HG03108 (cell line): ENCODE measurements around the gene SHISA7.
A peak's percentile ranks its signal among the peaks of the same experiment; 100 is the strongest.

Experiments
- ATAC-seq: cut with Tn5 transposase; IDR thresholded peaks from one replicate; pipeline ENCODE4 v1.9.1; 2021; ENCODE audit warnings: moderate library complexity; ENCODE audit not compliant: unreplicated experiment

SHISA7 gene

DNA sequence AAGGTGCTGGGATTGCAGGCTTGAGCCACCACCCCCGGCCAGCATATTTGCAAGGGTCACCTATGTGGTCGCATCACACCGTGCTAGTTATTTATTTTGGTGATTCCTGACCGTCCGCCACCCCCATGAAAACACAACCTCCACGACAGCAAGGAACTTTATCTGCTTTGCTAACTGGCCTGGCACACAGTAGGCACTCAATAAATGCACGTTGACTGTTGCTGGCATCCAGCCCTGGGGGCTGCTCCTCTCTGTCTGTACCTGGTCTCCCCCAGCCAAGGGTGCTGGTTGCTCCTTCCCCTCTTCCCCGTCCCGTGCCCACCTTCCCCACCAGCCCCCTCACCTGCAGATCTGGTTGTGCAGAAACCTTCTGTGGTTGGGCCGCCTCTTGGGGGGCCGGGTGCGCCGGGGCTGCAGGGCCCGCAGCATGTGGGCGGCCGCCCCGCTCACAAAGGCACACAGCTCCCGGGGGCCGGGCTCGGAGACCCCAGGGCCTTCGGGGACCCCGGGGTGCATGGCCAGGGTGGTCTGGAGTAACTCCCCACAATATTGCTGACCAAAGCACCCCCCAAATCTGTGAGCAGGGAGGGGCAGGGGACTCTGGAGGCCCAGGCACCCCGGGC, 21.1 kb upstream of the SHISA7 start:
- ATAC-seq, result no peak

DNA sequence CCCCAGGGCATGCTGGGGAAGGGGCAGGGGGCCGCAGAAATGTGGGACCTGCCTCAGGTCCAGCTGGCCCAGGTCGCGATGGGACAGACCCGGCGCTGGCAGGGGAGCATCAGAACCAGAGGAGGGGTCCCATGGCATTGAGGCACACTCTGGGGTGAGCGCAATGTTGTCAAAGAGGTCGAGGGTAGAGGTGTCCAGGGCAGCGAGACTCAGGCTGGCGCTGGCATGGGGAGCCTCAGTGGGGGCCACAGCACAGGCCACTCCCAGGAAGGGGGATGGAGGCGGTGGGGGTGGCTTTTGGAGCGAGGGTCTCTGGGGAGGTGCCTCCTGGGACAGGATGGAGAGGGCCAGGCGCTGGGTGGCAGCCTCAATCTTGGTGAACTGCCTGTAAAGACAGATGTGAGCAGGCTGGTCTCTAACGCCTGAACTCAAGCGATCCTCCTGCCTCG, 20.5 kb upstream of the SHISA7 start:
- ATAC-seq, result no peak

DNA sequence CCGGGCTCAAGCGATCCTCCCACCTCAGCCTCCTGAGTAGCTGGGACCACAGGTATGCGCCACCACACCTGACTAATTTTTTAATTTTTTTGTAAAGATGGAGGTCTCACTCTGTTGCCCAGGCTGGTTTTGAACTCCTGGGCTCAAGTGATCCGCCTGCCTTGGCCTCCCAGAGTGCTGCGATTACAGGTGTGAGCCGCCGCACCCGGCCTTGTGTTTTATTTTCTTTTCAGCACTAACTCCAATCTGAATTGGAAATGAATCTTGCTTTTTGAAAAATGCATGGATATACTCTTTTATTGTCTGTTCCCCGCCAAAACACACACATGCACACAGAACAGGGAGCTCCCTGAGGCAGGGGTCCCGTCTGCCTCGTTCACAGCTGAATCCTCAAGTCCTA, 19.6 kb upstream of the SHISA7 start:
- ATAC-seq, result no peak

DNA sequence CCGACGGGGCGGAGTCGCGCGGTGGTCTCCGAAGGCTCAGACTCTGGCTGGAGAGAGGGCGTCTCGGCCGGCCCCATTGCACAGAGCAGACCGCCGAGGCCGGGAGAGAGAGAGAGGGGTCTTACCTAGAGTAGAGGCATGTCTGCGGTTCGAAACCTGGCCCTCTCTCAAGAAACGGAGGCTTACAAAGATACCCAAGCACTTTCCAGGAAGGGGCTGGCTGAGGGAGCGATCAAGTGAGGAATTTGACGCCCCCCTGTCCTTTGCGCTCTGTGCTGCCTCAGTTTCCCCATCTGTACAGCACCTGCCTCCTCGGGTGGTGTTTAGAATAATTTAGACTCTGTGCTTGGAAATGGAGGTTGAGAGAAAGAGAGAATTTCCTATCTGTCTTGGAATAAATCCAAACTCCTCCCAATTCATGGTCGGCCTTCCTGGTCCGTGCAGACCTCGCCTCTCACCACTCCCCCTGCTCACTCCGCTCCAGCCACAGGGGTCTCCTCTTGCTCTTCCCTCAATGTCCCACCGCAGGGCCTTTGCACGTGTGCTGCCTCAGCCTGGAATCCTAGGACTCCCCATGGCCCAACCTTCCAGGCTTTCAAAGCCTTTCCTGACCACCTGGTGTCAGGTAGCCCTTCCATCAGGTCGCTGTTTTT, 19.0 kb upstream of the SHISA7 start:
- ATAC-seq, result no peak

DNA sequence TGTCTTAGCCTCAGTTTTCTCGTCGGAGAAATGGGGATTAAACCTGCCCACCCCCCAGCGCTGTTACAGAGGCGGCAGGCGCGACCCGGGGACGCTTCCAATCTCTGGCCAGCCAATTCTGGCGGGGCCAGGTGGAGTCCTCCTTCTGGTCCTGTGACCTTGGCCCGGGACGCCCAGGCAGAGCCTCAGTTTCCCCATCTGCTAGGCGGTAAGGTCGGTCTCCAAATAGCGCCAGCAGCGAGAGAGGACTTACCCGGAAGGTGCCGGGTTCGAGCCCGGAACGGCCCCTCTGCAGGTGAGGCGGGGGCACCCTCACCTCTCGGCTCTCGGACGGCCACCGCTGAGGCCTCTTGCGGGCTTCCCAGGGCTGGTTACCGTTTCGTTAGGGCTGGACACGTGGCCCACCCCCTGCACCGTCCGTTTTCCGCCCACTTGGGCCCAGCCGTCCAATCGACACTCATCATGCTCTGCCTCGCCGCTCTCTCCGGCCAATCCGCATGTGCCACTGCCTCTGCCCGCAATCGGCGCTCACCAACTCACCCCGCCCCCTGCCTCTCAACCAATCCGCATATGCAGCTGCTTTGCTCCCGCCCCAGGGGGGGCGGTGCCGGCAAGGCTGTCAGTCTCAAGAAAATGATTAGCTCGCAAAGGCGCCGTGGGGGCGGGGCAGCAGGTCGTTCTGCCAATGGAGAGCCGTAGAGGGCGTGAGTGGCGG, 18.3 kb upstream of the SHISA7 start, which contains the start of gene ISOC2:
TSS of gene ISOC2 (minus strand) at position 384 of the 715 bp plus-strand sequence. CDS start 5,156 bp downstream, outside the sequence.
- peak; percentile 86 for ATAC-seq

DNA sequence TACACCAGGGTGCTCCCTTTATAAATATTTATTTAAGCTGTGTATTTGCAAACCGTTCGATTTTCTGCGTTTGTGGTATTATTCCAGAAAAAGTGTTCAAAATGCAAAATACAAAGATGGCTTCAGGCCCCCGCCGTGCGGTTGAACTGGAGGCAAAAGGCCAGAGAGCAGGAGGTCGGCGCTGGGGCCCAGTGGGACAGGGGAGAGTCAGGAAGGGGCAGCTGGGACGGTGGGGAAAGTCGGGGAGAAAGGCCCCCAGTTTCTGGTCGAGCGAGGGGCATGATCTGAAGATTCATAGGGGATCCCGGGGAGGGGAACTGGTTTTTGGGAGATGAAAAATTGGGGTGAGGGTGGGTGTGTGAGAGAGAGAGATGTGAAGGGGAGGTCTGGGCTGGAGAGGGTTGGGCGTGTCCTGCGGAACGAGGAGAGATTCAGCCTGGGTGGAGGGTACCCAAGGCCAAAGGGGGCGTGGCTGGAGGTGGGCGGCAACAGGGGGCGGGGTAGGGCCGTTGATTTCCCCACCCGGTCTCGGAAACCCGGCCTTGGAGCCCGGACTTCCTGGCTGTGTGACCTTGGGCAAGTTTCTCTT, 17.7 kb upstream of the SHISA7 start:
- no peak for ATAC-seq

DNA sequence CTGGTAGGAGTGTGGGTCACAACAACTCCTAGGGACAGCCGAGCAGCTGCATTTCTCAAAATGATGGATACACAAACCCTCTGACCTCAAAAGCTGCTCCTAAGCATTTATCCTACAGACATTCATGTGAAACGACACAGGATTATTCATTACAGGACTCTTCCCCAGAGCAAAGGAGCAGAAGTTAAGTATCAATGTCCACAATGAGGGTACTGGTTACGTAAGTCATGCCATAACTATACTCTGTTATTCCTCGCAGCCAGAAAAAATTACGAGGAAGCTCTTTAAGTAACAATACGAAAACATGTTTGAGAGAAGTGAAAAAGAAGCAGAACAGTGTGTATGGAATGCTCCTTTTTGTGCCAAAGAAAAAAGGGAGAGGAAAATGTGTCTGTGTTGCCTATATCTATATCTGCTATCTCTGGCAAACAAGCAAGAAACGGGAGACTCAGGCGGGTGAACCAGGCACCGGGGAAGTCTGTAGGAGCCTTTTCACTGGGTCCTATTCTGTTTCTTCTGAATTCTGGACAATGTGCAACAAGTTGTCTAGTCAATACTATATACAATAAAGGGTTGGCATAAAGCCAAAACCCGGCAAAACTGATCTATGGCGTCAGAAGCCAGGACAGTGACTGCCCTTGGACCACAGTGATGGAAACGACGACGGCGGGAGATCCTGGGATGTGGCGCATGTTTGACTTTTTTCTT, 17.0 kb upstream of the SHISA7 start:
- ATAC-seq, result no peak

DNA sequence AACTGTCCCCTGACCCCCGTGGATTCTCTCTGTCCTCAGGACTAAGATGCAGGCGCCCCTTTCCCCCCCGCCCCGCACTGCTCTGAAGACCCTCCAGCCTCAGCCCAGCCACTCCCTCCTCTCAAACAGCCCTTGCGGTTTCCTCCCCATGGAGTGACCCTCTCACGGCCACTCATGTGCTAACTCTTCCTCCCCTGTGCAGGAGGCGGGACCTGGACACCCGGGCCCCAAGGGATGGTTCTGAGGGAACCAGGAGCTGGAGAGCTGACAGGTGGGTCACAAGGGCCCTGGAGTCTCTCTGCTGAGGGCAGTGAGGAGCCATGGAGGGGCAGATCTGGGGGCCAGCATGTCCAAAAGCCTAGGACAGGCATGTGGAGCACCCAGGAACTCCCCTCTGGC, 16.4 kb upstream of the SHISA7 start:
- ATAC-seq, result no peak

DNA sequence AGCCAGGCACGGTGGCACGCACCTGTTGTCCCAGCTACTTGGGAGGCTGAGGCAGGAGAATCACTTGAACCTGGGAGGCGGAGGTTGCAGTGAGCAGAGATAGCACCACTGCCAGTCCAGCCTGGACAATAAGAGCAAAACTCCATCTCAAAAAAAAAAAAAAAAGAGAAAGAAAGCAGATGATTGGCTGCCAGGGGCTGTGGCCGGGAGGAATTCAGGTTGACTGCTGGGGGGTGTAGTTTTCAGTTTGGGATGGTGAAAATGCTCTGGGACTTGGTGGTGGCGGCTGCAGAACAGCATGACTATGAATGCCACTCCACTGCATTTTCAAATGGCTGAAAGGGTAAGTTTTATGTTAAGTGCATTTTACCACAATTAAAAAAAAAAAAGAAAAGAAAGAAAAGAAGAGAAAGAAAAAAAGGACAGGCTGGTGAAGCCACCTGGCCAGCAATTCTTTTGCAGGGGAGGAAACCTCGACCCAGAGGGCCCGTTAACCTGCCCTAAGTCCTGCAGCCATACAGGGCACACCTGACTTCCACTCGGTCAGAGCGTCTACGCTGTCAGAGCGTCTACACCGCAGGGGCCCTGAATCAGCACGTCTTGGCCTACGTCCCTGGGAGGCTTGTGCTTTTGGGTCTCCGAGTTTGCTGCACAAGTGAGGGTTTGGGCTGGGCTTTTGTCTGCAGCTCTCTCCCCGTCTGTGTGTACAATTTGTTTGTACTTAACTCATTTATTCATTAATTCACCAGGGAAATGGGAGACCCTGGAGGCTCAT, 14.8 kb upstream of the SHISA7 start:
- no peak for ATAC-seq

DNA sequence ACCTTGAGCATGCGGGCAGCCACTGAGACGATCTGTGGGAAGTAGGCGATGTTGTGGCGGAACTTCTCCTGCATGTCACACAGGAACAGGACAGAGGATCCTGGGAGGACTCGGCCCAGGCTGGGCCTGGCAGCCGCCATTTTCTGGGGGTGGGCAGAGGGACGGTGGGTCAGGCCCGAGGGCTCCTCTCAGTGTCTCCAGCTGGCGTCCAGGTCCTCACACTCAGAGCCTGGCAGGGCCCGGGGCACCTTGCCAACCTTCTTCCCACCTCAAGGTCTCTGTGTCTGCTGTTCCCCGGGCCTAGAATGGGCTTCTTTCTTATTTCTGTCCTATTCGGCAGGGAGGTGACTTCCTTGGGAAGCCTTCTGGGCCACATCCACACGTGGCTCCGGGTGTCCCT, 13.2 kb upstream of the SHISA7 start:
- no peak for ATAC-seq

DNA sequence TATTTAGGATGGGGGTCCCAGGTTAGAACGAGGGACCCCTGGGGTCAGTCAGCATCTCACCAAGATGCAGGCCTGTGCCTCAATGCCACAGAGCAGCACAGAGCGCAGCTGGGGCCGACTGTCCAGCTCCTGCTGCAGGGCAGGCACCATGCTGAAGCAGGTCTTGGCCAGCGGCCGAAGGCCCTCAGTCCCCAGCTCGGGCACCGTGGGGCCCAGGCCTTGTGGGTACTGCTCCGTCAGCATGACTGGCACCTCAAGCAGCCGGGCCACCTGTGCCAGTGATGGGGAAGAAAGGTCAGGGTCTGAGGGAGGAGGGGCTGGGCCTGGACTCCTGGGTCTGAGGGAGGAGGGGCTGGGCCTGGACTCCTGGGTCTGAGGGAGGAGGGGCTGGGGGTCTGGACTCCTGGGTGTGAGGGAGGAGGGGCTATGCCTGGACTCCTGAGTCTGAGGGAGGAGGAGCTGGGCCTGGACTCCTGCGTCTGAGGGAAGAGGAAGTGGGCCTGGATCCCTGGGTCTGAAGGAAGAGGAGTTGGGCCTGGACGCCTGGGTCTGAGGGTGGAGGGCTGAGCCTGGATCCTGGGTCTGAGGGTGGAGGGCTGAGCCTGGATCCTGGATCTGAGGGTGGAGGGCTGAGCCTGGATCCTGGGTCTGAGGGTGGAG, 12.6 kb upstream of the SHISA7 start:
- no peak for ATAC-seq

DNA sequence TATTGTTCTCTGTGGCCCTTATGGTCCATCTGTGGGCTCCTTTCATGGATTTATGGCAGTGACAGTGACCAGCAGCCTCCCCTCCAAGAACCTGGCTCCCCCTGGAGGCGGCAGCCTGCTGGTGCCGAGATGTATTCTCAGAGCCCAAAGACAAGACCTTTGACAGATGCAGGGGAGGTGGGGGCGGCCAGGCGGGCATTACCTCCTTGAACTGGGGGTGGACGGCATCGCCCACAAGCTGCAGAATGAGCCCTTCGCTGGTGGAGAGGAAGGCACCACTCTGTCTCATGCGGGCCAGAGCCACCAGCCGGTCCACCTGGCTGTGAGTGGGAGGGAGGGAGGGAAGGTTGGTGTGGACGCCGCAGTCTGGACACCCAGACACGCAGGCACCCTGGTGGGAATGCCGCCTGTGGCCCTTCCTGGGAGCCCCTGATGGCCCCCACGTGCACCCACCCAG, 11.7 kb upstream of the SHISA7 start:
- ATAC-seq, result no peak

DNA sequence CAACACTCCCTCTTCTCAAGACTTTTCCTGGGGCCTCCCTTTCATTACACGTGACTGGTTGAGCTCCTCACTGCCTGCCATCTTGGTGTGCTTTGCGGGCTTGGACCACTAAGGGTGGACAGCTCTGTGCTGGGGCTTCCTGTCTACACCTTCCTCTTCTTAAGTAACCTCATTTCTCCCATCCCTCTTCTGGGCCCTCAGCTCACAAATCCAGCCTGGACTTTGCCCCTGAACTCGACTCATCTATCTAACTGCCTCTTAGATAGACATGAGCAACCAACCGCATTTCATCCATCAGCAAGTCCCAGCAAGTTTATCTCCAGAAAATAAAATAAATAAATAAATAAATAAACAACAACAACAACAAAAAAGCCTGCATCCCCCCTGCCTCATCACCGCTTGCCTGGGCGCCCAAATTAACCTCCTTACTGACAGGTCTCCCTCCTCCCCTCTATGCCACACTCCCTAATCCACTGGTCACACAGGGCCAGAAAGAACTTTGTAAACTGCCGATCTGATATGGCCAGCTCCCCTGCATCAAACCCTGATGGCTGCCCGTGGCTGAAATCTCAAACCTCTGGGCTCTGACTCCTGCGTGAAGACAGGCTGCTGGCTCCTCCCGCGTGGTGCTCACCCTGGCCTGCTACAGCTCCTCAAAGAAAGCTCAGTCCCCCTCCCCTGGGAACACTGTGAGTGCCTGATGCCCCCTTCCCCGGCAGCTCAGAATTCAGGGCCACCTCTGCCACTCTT, 10.6 kb upstream of the SHISA7 start:
- ATAC-seq, result no peak

DNA sequence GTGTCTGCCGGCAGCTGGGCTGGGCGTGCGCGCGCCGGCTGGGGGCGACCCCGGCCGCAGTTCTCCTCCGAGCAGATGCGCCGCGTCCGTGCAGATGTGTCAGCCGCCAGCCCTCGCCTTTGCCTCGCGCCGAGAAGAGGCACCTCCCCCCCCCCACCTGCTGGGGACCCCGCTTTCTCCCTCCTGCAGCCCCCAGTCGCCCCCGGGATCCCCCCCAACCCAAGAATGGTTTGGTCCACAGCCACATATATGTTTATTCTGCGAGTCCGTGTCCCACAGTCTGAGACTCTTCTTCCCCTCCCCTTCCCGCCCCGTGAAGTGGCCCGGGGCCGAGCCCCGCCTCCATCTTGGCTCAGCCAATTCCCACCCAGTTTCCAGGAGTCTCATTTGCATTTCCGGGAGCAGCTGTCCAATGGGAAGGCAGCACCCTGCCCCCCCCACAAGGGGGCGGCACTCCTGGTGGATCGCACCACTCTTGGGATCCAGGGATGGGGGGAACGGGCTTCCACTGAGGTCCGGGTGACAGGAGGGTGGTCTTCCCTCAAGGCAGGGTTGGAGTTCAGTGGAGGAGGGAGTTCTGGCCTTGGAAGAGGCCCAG, 9.7 kb upstream of the SHISA7 start:
- ATAC-seq, result no peak

DNA sequence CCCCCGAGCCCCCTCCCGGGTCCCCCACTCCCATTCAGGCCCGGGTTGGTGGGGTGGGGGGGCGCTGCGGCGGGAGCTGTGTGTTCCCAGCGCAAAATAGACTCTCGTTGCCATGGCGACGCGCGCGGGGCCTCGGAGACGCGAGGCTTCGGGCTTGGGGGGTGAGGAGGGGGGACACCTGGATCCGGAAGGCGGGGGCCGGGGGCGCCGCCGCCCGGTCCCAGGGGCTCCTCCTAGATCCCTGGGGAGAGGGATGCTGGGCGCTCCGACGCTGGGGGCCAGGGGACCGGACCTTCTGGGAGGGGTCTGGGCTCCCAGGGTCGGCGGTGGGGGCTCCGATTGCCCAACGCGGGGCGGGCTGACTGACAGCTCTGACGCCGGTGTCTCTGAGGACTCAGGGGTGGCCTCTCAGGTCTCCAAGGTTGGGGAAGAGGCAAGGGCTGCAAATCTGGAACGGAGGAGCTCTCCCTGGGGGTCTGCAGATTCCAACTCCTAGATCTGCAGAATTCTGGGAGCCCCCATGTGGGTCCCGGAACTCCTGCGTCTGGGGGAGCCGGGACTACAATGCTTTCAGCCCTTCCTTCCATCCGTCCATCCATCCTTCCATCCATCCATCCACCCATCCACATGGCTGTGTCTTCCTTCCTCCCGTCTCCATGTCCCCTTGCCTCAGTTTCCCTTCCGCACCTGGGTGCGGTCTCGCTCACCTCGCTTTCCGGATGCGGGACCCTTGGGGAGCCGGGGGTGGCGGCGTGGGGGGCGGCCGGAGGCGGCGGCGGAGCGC, 9.1 kb upstream of the SHISA7 start:
- ATAC-seq, result no peak

DNA sequence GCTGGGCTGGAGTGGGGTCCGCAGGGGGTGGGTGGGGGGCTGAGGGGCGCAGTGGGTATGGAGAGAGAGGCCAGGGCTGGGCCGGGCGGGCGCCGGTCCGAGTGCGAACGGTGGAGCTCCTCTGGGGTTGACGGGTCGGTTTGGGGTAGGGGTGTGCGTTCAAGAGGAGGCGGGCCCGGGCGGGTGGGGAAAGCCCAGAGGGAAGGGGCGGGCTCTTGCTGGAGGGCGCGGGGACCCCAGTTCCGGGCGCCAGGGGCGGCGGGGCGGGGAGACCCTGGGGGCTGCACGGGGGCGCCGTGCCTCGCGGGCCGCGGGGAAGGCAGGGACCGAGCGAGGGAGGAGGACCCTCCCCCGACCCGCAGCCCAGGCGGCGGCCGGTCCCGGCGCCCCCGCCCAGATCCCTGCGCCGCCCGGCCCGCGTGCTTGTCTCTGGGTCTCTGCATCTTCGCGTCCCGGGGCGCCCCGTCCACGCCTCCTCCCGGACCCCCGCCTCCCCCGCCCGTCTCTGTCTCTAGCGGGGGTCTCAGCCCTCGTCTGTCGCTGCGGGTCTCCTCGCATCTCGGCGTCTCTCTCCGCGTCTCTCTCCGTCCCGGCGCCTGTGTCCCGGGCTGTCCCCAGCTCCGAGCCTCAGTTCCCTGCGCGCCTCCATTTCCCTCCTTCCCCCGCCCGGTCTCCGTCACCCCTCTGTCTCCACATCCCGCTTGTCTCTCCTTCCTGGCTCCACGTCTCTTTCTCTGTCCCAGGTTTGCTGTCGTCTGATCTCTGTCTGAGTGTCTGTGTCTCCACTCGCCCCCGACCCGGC, 8.3 kb upstream of the SHISA7 start:
- no peak for ATAC-seq

DNA sequence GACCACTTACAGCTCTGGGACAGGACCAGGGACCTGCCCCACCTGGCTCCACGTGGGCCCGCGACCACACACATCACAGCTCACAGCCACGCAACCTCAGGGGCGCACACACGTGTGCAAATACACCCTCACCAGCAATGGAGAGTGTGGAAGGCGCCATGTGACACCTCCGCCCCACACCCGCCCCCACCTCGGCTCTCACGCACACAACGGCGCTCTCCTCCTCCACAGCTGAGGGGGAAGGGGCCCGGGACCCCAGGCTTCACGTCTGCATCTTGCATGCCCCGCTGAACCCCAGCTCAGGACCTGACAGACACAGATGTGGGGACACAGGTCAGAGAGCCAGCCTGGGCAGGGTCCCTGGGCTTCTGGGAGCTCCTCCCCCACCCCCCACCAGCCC, 6.4 kb upstream of the SHISA7 start:
- ATAC-seq, result no peak
